ENCODE data around the gene EPOP.

EPOP gene

DNA sequence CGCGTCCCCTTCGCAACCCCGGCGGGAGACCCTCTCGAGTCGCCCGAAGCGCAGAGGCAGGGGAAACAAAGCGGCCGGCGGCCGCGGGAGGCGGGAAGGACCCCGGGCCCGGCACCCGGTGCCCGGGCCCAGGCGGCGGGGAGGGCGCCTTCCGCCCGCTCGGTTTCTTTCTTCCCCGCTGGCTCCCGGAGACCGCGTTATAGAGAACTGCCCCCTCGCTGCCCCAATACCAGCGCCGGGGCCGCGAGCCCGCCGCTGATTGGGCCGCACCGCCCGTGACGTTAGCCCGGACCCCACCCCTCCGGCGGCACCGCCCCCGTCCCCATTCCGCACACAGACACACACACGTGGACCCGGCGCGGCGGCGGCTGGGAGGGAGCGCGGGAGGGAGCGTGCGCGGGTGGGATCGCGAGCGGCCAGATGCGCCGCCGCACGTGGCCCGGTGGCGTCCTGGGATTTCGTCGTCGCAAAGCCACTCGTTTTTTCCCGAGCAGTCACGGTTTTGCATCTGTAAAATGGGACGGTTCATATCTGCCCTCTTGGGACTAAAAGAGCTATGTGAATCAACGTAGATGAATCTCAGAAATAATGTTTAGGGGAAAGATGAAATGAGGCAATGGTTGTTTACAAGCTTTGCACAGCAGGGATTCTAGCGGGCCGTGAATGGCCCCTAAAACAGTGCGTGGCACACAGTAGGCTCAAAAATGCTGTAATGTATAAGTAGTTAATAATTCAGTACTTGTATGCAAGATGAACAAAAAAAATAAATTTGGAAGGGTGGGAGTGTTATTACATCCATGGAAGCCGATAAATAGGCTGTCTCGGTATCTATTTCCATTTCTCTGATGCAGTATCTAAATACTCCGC lies at the start of gene EPOP:
Gene EPOP, minus strand, starts transcription at position 209 of the 867 bp plus-strand sequence. CDS start 462 bp downstream, outside the sequence.
- no peak for DNase-seq (ENCODE audit: low spot score)
- no peak for FAIRE-seq

DNA sequence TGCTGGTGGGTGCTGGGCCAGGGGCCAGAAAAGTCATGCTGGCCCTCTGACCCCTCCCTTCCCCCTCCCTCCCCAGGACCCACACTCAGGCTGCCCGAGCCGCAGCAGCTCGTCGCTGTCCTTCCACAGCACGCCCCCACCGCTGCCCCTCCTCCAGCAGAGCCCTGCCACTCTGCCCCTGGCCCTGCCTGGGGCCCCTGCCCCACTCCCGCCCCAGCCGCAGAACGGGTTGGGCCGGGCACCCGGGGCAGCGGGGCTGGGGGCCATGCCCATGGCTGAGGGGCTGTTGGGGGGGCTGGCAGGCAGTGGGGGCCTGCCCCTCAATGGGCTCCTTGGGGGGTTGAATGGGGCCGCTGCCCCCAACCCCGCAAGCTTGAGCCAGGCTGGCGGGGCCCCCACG lies 47.0 kb upstream of the EPOP start:
- DNase-seq (ENCODE audit: low spot score), result no peak
- no peak for FAIRE-seq

DNA sequence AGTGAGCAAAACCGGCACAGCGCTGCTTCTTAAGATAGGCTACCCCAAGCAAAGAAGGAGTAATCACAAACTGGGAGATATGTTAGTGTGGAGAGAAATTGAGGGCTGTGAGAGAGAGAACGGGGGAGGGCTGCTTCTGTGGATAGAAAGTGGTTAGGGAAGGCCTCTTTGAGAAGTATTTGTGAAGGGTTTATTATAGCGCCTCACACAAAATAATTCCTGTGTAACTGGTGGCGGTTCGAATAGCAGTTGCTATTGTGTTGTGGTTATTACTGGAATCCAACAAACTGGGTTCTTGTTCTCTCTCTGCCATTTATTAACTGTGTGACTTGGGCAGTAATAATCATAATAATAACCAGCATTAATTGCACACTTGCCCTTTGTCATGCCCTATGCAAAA lies 46.2 kb upstream of the EPOP start:
- DNase-seq (ENCODE audit: low spot score) (no peak), FAIRE-seq (no peak)

DNA sequence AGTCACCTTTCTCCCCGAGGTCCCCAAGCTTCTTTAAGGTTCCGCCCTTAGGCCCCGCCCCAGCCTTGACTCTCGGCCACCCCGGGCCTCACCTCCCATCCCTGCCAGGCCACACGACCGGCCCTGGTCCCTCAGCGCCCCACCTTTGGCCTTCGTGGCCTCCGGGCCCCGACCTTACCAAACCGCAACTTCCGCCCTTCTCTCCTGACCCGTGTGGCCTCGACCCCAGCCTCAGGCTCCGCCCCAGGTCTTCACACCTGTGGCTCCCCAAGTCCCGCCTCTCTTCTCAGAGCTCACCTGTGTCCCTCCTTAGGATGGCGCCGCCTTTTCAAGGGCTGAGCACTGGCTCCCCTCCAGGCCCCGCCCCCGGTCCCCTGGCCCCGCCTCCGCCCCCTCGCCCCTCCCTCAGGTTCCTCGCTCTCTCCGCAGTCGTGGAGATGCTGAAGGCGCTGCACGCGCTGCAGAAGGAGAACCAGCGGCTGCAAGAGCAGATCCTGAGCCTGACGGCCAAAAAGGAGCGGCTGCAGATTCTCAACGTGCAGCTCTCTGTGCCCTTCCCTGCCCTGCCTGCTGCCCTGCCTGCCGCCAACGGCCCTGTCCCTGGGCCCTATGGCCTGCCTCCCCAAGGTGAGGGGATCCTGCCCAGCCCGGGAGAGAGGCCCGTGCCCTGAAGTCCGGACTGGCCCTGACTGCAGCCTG lies 45.3 kb upstream of the EPOP start:
- FAIRE-seq, result no peak
- DNase-seq (ENCODE audit: low spot score), result no peak

DNA sequence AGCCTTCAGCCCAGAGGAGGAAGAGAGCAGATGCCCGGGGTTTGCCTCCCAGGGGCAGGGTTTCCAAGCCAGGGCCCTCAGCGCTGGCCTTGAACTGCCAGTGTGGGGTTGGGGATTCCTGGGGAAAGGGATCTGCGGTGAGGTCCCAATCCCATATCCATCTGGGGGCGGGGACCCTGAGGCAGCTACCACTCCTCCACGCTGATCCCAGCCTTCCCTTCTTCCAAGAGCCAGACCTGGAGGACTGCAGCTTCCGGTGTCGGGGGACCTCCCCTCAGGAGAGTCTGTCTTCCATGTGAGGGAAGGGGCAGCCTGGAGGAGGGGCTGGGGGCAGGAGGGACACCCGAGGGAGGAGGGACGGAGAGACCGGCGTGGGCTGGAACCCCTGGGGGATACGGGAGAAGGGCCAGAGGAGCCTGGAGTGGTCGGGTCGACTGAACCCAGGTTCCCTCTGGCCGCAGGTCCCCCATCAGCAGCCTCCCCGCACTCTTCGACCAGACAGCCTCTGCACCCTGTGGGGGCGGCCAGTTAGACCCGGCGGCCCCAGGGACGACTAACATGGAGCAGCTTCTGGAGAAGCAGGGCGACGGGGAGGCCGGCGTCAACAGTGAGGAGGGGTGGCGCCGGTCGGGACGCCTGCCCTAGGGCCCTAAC lies 44.7 kb upstream of the EPOP start:
- no peak for DNase-seq (ENCODE audit: low spot score)
- no peak for FAIRE-seq

DNA sequence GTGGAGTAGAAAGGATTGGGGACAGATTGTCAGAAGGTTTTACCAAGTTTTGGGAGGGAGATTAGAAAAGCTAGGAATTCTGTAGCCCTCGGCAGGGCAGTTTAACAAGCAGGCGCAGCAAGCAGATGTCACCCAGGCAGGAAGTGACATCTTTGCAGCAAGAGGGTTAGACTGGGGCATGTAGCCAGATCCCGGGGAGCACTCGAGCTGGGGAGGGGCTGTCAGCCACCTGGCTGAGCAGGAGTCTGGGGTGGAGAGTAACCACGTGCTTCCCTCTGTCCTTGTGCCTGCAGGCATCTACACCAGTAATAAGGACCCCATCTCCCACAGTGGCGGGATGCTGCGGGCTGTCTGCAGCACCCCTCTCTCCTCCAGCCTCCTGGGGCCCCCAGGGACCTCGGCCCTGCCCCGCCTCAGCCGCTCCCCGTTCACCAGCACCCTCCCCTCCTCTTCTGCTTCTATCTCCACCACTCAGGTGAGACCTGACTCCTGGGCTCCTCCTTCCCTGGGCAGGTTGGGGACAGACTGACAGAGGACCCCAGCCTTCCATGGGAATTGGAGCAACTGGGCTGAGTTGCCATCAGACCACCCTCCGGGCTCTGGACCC lies 42.5 kb upstream of the EPOP start:
- DNase-seq (ENCODE audit: low spot score) (no peak), FAIRE-seq (no peak)

DNA sequence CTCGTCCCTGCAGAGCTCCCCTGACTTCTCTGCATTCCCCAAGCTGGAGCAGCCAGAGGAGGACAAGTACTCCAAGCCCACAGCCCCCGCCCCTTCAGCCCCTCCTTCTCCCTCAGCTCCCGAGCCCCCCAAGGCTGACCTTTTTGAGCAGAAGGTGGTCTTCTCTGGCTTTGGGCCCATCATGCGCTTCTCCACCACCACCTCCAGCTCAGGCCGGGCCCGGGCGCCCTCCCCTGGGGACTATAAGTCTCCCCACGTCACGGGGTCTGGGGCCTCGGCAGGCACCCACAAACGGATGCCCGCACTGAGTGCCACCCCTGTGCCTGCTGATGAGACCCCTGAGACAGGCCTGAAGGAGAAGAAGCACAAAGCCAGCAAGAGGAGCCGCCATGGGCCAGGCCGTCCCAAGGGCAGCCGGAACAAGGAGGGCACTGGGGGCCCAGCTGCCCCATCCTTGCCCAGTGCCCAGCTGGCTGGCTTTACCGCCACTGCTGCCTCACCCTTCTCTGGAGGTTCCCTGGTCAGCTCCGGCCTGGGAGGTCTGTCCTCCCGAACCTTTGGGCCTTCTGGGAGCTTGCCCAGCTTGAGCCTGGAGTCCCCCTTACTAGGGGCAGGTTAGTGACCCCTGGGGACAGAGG lies 41.7 kb upstream of the EPOP start:
- FAIRE-seq, result no peak
- DNase-seq (ENCODE audit: low spot score), result no peak

DNA sequence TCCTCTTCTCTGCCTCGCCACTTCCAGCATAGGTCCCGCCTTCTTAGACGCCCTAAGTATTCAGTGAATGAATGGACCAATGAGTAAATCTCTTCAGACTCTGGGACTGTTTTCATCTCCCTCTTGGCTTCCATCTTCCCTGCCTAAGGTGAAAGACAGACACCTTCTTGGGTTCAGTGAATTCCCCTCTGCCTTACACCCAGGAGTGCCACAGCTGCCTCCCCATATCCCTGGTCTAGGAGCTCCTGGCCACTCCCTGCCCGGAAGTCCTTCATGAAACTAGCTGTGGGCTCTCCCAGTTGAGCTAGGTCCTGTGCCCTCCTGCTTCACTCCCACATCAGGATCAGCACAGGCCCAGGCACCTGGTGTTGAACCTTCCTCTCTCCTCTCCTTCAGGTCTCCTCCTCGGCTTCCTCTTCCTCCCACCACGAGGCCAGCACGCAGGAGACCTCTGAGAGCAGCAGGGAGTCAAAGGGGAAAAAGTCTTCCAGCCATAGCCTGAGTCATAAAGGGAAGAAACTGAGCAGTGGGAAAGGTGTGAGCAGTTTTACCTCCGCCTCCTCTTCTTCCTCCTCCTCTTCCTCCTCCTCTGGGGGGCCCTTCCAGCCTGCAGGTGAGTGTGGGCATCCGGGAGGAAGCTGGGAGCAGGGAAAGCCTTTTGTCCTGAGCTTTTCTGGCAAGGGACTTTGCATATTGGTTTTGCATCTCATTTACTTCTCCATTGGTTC lies 40.6 kb upstream of the EPOP start:
- no peak for FAIRE-seq

DNA sequence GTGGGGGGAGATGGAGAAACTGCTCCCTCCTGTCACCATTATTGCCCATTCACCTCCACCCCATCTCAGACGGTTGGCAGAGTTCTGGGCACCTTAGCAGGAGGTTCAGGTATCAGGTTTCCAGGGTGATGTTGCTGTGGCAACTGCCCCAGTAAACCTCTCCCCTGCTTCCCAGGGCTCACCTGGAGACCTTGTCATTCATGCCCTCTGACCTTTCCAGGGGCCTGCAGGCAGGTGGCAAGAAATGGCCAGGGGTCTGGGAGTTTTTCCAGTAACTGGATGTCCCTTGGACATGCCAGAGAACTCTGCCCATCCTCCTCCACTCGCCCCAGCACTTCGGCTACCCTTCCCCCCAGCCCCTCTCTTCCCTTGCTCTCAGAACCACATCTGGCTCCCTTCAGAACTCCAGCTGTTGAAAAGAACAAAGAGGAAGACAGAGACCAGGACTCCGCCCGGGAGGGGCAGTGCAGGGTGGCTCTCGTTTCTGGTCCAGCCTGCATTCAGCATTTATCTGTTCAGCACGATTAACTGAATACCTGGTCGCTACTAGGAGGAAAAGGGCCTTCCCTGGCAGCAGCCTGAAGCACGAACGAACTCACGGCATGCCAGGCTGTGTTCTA lies 38.8 kb upstream of the EPOP start:
- FAIRE-seq (no peak), DNase-seq (ENCODE audit: low spot score) (no peak)

More for the DNA sequence above, 40.6 kb upstream of the EPOP start:
- no peak for DNase-seq (ENCODE audit: low spot score)

DNA sequence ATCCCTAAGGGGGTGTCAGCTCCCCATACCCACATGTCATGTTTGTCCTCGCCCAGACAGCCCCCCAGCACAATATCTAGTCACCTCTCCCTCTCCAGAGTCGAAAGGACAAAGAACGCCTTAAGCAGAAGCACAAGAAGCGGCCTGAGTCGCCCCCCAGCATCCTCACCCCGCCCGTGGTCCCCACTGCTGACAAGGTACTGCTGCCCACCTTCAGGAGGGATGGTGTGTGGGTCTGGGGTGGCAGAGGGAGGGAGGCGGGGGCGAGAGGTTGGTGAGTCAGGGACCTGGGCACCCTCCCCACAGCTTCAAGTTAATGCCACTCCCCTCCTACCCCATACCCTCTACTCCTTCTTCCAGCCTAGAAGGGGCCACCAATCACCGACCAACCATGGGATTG lies 37.8 kb upstream of the EPOP start:
- FAIRE-seq (no peak), DNase-seq (ENCODE audit: low spot score) (no peak)

DNA sequence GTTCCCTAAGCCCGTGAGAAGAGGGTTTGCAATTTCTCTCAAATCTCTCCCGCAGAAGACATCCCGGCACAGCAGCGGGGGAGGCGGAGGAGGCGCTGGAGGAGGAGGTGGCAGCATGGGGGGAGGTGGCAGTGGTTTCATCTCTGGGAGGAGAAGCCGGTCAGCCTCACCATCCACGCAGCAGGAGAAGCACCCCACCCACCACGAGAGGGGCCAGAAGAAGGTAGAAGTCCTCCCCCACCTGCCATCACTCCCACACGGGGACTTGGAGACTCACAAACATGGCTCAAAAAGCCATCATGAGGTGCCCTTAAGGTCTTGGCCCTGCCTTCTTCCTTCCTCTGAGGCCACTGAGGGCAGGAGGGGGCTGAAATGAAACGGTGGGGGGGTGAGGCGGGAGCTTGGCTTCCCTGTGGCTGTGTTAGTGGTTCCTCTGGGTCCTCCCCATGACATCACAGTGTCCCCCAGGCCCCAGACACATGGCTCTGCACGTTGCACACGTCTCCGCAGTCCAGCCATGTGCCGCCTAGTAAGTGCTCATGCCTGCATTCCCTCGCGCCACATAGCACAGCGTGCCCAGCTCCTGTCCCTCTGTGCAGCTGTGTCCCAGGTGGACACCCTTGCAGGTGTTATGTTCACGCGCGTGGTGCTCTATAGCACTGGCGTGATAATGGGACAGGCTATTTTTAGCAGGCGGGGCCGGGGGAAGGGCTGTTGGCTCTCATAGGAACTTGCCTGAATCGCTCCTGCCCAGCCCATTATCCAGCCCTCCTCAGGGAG lies 37.2 kb upstream of the EPOP start:
- no peak for FAIRE-seq
- no peak for DNase-seq (ENCODE audit: low spot score)

DNA sequence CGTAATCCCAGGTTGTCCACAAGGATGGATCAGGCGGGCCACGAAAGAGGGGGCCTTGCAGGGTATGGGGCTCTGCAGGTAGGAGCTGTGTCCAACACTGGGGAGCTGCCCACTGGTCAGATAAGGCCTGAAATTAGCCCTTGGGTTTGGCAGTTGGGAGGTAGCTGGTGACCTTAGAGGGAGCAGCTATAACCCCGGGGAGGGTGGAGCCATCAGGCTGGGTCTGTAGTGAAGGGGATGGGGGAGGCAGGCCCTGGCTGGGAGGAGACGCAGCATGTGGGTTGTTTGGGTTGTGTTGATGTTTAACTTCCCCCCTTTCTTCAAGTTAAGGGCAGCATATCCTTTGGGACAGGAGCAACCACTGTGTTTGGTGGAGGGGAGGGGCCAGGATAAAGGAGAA lies 36.2 kb upstream of the EPOP start:
- FAIRE-seq (no peak), DNase-seq (ENCODE audit: low spot score) (no peak)

DNA sequence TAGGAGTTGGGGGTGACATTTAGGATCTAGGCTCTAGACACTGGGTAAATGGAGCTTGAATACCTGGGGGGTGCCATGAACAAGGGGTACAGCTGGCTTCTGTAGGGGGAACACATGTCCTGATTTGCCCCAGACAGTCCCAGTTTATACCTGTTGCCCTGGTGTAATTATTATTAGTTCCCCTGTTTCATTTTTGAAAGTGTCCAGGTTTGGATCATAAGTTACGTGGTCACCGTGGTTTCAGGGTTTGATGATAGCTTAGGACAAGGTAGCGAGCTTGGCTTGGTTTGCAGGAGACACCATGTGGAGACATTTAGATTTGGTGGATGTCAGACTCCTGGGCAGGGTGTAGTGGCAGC lies 35.8 kb upstream of the EPOP start:
- FAIRE-seq, result no peak
- no peak for DNase-seq (ENCODE audit: low spot score)

DNA sequence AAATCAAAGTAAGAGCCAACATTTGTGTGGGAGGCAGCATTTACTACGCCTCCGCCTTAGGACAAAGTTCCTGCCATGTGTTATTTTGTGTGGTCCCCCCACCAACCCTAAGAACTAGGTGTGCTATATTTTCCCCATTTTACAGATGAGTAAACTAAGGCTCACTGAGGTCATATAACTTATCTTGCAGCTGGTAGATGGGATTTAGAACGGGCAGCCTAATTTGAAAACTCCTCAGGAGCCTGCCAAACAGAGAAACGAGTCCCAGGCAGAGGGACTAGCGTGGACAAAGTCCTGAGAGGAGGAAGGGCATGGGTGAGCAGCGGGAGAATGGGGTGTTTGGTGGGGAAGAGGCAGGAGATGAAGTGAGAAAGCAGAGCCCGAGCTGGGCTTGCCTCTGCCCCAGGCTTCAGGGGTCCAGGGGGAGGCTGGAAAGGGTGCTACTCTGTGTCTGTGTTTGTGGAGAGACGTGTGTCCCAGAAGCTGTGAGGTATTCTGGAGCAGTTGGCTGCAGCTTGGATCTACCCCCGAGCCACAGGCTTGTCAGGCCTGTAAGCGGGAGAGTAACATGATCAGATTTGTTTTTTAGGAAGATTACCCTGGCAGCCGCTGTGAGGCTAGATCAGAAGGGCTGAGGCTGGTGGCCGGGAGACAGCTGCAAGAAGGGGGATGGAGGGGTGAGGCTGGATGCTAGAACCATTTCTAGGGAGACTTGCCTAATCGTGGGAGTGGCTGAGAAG lies 35.3 kb upstream of the EPOP start:
- DNase-seq (ENCODE audit: low spot score) (no peak), FAIRE-seq (no peak)

DNA sequence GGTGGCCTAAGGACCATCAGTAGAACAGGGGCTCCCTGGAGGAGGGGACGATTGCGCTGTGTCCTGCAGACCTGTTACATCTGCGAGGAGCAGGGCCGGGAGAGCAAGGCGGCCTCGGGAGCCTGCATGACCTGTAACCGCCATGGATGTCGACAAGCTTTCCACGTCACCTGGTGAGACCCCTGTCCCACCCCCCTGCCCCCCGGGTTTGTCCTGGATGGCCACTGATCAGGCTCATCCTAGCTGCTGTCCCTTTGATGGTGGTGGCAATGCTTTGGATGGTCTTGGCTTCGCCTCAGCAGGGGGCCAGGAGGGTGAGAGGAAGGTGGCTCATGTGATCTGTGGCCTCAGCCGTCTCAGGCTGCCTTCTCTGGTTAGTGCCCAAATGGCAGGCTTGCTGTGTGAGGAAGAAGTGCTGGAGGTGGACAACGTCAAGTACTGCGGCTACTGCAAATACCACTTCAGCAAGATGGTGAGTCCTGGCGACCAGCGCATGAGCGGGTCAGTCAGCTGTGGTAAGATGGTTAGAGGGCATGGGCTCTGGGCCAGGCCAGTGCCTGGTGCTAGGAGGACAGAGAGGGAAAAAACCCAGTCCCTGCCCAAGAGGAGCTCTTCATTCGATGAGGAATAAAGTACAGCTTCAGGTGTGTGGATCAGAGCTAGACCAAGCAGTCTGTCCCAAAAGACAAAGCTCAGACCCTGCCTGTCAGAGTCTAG lies 34.5 kb upstream of the EPOP start:
- FAIRE-seq, result no peak
- no peak for DNase-seq (ENCODE audit: low spot score)

DNA sequence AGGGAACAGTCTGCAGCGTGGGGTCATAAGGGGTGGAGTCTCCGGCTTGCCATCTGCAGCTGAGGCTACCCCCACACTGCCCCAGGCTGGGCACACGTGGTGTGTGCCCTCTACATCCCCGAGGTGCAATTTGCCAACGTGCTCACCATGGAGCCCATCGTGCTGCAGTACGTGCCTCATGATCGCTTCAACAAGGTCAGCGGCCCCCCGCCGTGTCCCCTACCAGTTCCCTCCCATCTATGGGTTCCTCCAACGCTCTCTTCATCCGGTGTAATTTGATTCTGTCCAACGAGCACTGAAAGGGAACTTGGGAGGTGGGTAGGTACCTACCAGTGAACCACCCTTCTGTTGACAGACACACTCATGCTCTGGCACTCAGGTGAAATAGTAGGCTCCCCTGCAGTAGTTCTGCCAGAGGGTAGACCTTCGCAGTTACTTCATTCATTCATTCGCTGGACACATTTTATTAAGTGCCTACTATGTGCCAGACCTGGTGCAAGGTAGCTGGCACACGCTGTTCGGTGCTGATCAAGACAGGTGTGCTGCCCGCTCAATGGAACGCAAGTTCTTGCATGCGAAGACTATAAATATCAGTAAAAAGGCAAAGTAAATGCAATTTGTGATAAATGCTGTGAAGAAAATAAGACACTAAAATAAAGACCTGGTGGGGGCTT lies 33.1 kb upstream of the EPOP start:
- FAIRE-seq, result no peak
- no peak for DNase-seq (ENCODE audit: low spot score)

DNA sequence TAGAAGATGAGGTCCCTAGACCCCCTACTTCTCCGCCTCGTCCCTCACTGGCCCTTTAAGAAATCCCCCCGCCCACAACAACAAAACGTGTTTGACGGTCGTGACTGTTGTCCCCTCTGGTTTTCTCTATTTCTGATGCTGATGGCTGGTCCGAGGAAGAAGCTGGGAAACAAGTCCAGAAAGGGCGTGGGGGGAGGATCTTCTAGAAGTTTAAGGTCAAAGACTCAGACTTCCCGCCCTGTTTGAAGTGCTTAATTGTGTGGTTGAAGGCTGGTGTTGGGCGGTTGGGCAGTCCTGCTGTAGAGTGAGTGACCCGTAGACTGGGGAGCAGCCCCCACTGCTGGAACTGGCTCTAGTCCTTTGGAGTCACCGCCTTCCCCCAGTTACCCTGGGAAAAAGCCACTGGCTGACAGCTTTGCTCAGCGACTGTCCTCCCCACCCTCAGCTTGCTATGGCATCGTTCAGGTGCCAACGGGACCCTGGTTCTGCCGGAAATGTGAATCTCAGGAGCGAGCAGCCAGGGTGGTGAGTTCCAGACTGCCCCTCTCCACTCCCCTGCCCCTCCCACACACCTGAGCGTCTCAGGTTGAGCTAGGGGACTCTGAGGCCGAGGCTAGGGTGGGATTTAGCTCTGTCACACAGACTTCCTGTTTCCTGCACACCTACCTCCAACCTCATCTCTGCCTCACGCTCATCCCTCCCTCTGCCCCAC lies 31.9 kb upstream of the EPOP start:
- DNase-seq (ENCODE audit: low spot score) (no peak), FAIRE-seq (no peak)
